ENCODE measurements around the gene HGF. TPM values are rescaled to one million over a fixed set of nuclear protein-coding genes. Genes with fewer than 3 reads are reported as not detected.

Gene HGF
- total and polyA plus RNA-seq, 2 of the 8 experiments (the other 6 are each of a cell fraction or from before 2014, with no cell fraction given) = 0.05 to 0.60 TPM

GRCh38 chr7:81691199-81691821 lies 78.5 kb downstream of the HGF start:
- Histone ChIP-seq H3K18ac (ENCODE audit: extremely low read depth, low read length) (no peak overlapping the region), H3K14ac (ENCODE audit: insufficient read length) (no peak overlapping the region), H4K5ac (ENCODE audit: insufficient read length, low read depth, low read length) (peak overlapping the region; percentile 9), H3K36me3 (ENCODE audit: control insufficient read depth in 2 of 4, insufficient read depth in 4 of 4, low read length in 3 of 4) (no peaks in the 10 kb centered on the region), H3K79me1 (ENCODE audit: low read depth, low read length) (no peaks in the 10 kb centered on the region), H2BK15ac (ENCODE audit: low read length) (no peak overlapping the region), H3K23ac (ENCODE audit: insufficient read length) (no peak overlapping the region), H2AFZ (ENCODE audit: low read length) (peak overlapping the region; percentile 88; the same call in 1 of the 2 replicates), H3K4ac (replicated peaks; ENCODE audit: insufficient read length, low read depth, low read length) (no peak overlapping the region), H3K9me3 (ENCODE audit: insufficient read depth in 2 of 2, low read depth in 1 of 2, low read length in 1 of 2) (no peaks in the 10 kb centered on the region), H2BK5ac (ENCODE audit: low read depth, low read length) (no peak overlapping the region), H3K27ac (ENCODE audit: low read depth, low read length) (no peak overlapping the region), H4K8ac (ENCODE audit: extremely low read depth, insufficient read depth, low read length) (no peak overlapping the region), H3K79me2 (ENCODE audit: control insufficient read depth in 1 of 2, insufficient read depth in 2 of 2, low read length in 2 of 2) (no peaks in the 10 kb centered on the region), H2BK12ac (ENCODE audit: low read depth, low read length) (no peak overlapping the region), H3K23me2 (ENCODE audit: low read depth, low read length) (no peaks in the 10 kb centered on the region; the same call in 1 of the 2 replicates), H4K20me1 (replicated peaks in 1 of 2; ENCODE audit: control insufficient read depth in 1 of 2, insufficient read depth in 2 of 2, low read length in 2 of 2) (no peaks in the 10 kb centered on the region), H3K4me2 (ENCODE audit: insufficient read depth in 1 of 2, low read depth in 2 of 2, low read length in 2 of 2) (no peak overlapping the region), H3K4me3 (ENCODE audit: extremely low read depth in 1 of 4, insufficient read depth in 2 of 4, low read depth in 3 of 4, low read length in 4 of 4) (no peak overlapping the region), H2AK5ac (ENCODE audit: low read depth, low read length) (no peak overlapping the region), H4K91ac (replicated peaks; ENCODE audit: insufficient read length, low read length) (no peak overlapping the region), H2BK120ac (replicated peaks; ENCODE audit: low read depth, low read length) (no peak overlapping the region), H3K27me3 (replicated peaks in 1 of 4; ENCODE audit: control insufficient read depth in 3 of 4, extremely low read depth in 1 of 4, insufficient read depth in 3 of 4, low read length in 3 of 4) (no peaks in the 10 kb centered on the region), H2BK20ac (ENCODE audit: low read length) (no peak overlapping the region), H3K56ac (replicated peaks; ENCODE audit: insufficient read length, low read depth, low read length) (no peak overlapping the region), H3K9ac (replicated peaks in 1 of 4; ENCODE audit: extremely low read depth in 1 of 4, low read depth in 3 of 4, low read length in 3 of 4) (no peak overlapping the region), H3K4me1 (replicated peaks in 1 of 4; ENCODE audit: control insufficient read depth in 3 of 4, insufficient read depth in 4 of 4, low read length in 3 of 4) (peaks cover 0 to 11% (median 7%) of the 10 kb centered on the region in 4 experiments; a peak in 3 of 7 replicates)
- 81% methylated on average over 4 of the region's 4 CpGs; no CpG with 5 or more reads in 1 of the 2 experiments for WGBS, 2 experiments (ENCODE audit: extremely low coverage in 1 of 2, insufficient coverage in 1 of 2, insufficient read length in 1 of 2, insufficient replicate concordance in 2 of 2, low coverage in 1 of 2, low lambda C conversion rate in 2 of 2, missing lambda C conversion rate in 1 of 2)
- FAIRE-seq (no peak), DNase-seq (ENCODE audit: low read depth in 1 of 2, low spot score in 2 of 2) (no peak)
- POLR2A ChIA-PET (ENCODE audit: partially characterized antibody) = no interaction called here
- TF ChIP-seq GABPA (IDR thresholded peaks at IDR 0.05; ENCODE audit: borderline replicate concordance, insufficient read depth, low read length) (no peak), CHD2 (IDR thresholded peaks at IDR 0.05; ENCODE audit: low read length) (no peak), CHD1 (IDR thresholded peaks at IDR 0.05; ENCODE audit: low read depth, low read length) (no peak), CREB1 (IDR thresholded peaks at IDR 0.05) (no peak), BACH1 (IDR thresholded peaks at IDR 0.05; ENCODE audit: low read length) (no peak)
- CTCF ChIA-PET (ENCODE audit: partially characterized antibody) = no interaction called here
